Measurements from ENCODE around the gene BAK1. TPM values are rescaled to one million over a fixed set of nuclear protein-coding genes. Genes with fewer than 3 reads are reported as not detected.
"Not testable (repeated sequence)": the region's sequence is repeated elsewhere in the genome, so short reads cannot be mapped to it uniquely, and the experiment has no call there.

Gene BAK1
- total RNA-seq, 1 donor from 2014 or later, result 23.5 TPM

DNA sequence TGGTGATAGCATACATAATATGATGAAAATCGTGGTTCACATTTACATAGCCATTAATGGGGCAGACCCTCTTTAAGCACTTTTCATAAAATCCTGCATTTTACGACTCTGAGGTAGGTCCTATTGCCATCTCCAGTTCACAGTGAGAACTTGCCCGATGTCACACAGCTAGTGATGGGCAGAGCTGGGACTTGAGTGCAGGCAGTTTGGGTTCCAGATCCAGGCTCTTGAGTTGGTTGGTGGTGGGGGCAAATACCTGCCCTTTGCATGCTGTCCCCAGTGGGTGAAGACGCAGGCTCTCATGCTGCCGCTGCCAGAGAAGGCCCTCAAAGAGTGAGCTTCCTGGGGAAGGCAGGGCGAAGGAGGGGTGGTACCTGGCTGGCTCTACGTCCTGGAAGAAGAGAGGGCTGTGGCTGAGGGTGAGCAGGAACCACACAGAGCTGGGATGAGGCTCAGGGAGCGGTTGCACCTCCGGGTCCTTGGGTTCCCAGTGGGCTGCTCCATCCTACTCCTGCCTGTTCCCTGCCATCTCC lies 6.1 kb upstream of the BAK1 start:
- DNase-seq, result no peak

DNA sequence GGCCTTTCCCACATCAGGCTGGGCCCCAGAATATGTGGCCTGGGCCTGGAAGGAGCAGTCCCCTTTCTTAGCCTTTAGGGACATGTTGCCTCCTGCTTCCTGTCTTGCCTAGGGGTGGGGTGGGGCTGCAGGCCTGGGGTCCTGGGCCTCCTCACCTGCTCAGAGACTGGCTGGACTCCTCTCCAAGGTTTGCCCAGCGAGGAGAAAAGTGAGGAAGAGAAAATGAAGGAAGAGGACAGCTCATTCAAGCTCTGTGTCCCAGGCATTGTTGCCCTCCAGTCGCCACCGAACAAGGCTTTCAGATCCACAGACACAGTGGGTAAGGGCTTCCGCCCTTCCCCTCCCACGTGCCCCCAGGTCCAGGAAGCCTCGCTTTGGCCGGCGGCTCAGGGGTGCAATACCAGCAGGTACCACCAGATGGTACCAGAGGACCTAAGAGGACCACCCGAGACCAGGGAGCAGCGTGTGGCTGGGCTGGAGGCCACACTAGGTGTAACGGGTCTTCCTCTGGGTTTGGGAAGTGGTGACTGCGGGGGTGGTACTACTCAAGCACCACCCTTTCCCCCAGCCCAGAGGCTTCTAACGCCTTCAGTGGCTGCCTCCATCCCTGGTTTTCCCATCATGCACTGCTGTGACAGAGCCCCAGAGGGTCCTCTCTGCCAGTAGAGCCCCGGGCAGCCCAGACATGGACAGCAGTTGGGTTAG lies 5.5 kb upstream of the BAK1 start:
- DNase-seq, result peak; percentile 88

DNA sequence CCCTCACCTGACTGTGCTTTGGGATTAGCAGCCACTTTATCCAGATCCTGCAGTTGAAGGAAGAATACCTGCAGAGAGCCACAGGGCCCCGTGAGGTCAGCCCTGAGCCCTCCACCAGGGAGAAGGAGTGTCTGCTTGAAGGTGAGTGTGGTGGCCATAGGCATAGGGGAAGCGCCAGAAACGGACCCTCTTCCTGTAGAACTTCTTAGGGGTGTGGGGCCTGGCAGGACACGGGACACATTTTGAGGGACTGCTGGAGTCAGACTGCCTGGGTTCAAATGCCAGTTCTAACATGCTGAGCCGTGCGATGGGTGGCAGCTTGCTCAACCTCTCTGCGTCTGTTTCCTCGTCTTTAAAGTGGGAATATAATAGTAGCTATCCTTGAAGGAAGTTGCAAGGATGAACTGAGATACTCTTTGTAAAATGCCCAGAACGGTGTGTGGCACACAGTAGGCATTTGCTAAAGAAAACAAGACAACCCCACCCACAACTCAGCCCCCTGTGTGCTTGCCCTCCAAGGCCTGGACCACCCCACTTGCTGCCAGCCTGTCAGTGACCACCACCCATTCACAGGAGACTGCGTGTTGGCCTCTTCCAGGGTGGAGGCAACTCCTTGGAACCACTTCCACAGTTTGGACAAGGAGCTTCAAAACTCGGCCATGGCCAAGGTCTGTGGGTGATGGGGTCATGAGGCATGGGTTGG lies 4.8 kb upstream of the BAK1 start:
- no peak for DNase-seq

DNA sequence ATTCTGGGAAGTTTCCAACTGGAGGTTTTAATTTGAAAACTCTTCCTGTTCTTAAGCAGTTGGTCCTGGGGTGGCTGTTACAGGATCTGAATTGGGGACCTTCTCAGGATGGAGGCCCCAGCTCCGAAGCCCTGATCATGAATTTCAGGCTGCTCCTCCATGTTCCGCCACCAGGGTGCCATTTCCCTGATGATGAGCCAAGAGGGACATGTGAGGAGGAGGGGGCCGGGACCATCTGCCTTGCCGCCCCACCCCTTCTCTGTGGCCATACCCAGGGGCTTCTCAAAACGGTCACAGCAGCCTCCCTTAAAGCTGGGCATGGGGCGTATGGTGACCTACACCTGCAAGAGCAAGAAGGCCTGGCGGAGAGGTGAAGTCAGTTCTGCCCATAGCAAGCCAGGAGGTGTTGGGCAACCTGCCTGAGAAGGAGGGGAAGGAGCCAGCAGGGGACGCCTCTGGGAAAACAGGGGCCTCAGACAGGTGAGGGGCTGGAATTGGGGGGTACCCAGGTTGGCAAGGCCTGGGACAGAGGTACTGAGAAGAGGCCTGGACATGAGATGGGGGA lies 3.6 kb upstream of the BAK1 start:
- DNase-seq, result peak; percentile 48

DNA sequence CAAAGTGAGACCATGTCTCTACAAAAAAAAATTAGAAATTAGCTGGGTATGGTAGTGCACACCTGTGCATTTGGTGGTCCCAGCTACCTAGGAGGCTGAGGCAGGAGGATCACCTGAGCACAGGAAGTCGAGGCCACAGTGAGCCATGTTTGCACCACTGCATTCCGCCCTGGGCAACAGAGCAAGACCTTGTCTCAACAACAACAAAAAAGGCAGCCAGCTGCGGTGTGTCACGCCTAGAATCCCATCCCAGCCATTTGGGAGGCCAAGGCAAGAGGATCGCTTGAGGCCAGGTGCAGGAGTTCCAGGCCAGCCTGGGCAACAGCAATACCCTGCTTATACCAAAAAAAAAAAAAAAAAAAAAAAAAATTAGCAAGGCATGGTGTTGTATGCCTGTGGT lies 1.1 kb upstream of the BAK1 start:
- no peak for DNase-seq

DNA sequence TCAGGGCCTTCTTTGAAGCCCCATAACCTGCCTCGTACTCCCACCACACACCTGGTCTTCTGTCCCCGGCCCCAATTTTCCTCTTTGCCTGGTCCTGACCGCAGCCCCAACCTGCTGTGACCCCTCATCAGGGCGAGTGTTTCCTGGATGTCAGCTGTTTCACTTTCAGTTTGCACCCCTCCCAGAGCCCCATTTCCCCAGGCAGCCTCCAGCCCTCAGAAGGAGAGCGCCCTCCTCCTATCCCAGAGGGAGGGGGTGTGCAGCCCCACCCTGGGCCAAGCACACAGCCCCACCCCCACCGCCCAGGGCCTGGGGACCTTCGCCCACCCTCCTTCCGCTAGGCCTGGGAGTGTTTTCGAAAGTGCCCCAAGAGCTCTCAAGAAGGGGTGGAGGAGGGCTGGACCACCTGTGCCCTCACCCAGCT lies 1.5 kb downstream of the BAK1 start:
- DNase-seq, result no peak

DNA sequence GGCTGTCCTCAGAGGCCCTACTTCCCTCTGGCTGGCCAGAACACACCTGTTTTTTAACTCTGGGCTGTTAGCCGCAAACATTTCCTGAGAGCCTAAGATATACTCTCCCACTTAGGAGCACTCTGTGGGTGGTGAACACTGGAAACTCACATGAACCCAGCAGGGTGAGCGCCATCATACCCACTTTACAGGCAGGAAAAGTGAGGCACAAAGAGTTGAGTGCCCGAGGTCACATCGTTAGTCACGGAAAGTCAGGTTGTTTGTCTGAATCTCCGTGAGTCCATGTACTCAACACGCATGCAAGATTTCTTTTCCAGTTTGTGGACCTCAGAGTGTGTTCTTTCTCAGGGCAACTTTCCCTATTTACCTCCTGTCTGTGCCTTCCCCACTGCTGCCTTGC lies 1.9 kb downstream of the BAK1 start:
- DNase-seq, result no peak

DNA sequence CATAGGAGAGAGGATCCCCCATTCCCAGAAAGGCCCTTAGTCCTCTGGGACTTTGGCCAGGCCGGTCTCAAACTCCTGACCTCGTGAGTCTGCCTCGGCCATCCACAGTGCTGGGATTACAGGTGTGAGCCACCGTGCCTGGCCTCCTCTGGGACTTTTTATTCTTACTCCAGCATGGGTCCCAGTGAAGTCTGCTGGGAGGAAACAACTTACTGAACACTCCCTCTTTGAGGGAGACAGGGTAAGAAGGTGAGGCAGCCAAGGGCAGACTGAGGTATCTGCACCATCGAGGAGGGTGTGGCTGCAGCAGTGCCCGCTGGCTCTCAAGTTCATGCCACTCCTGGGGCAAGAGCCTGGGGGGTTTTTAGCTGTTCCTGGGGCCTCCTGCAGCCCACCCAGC lies 2.4 kb downstream of the BAK1 start:
- DNase-seq, result no peak

DNA sequence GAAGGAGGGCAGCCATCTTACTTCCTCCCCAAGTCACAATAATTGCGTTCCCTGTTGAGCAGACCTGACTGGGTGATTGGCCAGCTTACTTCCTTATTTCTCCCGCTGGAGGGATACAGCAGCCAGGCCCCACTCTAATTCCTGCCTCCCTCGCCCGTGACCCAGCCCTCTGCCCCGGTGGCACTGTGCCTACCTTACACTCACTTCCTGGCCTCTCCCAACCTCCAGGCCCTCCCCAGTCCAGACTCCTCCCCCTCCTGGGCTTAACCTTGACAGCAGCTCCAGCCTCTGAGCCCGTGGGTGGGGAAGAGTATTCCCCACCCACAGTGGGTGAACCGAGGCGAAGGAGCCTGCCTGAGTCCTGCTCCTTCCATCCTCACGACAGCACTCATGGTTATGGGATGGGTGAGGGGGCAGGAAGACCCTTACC lies 3.0 kb downstream of the BAK1 start:
- peak; percentile 70 for DNase-seq

DNA sequence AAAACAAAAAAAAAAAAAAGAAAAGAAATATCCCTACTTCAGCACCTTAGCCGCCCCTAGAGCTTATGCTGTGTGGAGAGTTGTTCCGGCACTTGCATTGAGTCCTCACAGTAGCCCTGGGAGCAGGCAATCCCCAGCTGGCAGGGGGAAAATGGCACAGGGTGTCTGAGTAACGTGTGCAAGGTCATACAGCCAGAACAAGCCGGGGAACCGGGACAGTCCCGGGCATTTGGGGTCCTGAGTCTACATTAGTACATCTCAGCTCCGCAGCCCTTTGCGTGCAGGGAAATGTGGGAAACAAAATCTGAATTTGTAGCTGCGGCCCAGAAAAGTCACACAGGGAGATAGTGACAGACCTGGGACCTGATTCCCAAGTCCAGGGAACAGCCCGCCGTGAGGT lies 3.4 kb downstream of the BAK1 start:
- no peak for DNase-seq

DNA sequence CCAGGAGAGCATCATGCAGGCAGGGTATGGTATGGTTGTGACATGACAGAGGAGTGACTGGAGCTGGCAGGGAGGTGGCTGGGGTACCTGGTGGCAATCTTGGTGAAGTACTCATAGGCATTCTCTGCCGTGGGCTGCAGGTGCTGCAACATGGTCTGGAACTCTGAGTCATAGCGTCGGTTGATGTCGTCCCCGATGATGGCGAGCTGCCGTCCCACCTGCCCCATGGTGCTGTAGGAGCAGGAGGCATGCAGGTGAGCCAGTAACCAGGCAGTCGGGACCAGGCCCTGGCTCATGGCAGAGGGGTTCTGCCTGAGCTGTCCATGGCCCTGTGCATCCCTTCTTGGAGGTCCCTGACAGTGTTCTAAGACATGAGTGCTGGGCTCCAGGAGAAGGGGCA lies 4.9 kb downstream of the BAK1 start:
- DNase-seq, result no peak

DNA sequence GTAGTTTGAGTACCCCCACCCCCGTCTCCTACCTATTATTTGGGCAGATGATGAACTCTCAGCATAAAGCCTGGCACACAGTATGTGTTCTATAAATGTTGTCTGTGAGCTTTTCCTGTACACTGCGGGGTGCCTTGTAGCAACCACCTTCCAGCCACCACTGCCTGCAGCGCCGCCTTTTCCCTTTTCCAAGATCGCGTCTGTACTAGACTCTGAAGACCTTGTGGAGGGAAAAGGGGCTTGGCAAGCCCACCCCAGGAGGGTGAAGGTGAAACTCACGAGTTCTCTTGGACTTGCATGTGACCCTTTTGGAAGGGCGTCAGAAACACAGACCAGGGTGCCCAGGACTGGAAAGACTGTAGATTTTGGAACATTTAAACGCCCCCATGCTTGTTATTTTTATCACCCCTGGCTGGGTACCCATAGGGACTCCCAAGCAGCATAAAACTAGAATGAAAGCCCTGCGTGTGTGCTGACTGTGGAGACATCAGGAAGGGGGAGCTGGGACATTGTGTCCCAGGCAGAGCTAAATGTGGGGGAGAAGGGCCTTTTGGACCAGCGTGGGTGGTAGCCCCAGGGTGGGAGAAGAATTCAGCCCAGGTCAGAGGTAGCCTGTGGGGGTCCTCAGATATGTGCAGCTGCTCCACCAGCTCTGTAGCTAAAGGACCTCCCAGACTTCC lies 8.3 kb downstream of the BAK1 start:
- no peak for DNase-seq

DNA sequence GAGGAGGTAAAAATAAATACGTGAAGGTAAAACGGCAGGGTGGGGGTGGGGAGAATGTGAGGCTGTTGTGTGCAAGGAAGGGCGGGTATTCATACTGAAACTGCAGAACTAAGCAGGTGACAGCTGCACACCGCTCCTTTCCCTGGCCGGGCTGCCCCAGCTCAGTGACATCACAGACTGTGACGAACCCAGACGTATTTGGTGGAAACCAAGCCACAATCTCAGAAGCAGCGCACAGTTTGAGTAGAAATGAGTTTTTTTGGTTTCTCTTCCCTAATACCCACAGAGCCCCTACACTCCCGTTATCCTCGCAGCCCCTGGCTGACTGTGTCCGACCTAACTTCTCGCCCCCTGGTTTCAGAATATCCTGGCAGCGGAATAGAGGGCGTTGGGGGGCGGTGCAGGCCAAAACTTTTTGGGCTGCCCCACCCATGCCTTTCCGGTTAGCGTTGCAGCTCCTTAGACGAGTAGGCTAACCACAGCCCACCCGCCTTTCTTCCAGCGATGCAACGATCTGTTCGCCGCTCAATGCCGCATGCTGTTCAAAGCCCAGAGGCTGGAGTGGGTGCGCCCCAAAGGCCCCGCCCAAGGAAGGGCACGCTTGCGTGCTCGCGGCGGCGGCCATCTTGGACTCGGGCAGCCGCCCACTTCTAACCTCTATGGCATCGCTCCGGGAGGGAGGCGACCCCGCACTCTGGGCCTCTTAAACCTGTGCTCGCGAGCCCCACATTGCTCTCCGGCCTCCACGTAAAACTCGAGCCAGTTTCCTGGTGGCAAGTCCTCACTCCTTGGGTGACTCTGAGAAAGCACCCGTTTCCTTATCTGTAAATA lies 9.1 kb downstream of the BAK1 start:
- DNase-seq, result peak; percentile 76

DNA sequence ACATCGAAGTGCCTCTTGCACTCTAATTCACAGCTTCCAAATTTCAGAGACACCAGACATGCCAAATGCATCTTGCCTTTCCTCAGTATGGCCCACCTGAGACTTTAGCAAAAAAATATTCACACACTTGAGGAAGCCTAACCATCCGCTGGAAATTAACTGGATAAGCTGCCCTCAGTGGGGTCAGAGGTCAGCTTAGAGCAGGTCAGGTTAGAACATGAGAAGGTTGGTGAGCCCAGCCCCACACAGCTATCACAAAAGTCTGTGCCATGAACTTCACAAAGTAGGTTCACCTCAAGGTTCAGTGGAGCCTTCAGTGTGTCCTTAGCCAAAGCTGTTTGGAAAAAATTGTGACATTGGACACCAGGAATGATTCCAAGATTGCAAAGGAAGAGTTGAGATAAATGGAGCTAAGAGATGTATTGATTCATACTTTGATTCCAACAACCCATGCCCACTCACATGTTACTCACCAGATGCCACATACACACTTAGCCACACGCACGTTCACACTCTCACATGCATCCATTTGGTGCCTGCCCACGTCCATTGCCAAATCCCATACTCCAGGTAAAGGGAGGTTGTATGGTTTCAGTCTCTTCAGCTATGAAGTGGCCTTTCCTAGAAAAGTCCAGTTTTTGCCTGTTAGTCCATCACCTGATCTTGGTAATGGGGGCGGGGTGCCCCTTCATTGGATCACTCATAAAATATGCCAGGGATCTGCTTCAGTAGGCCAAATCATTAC lies 11.1 kb downstream of the BAK1 start:
- DNase-seq, result no peak

DNA sequence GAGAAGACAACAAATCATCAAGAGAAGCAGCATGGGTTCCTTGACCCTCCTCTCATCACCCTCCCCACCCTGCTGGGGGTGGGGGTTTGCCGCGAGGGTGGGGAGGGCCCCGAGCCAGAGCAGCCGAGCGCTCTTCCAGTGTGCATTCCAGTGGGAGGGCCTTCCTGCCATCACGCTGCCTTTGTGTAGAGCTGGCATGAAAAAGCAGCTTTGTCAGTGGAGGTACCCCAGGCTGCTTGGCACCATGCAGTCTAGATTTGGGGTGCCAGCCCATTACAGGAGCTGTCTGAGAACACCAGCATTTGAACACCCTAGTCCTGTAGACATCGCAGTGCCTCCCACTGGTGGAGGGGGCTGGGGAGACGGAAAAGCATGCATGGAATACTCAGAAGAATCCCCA lies 12.2 kb downstream of the BAK1 start:
- no peak for DNase-seq

DNA sequence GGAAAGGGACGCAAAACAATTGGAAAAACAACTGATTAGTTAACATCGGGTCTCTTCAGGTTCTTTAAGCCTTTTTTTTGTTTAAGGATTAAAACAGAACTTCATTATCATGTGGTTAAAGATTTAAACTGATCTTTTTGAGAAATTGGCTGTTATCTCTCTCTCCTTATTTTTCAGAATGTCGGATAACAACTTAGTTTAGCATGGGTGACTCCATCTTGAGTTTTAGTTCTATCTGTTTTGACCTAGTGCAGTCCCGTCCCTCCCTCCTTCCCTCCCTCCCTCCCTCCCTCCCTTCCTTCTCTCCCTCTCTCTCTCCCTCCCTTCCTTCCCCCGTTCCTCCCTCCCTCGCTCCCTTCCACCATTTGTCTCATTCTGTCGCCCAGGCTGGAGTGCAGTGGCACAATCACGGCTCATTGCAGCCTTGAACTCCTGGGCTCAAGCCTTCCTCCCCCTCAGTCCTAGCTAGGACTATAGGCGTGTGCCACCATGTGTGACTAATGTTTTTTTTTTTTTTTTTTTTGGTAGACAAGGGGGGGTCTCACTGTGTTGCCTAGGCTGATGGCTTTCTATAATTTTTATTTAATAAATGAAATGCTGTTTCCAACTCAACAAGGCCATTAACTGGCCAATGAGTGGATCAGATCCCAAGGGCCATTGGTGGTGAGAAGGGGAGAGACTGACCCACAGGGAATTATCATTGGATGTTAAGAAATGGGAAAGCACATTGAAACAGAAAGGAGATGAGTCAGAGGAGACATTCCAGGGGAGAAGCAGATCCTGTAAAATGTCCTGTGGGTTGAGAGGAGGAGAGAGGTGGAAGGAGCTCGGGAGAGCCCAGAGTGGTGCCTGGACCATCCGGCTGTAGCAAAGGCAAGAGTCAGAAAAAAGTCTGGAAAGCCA lies 13.6 kb downstream of the BAK1 start:
- no peak for DNase-seq

DNA sequence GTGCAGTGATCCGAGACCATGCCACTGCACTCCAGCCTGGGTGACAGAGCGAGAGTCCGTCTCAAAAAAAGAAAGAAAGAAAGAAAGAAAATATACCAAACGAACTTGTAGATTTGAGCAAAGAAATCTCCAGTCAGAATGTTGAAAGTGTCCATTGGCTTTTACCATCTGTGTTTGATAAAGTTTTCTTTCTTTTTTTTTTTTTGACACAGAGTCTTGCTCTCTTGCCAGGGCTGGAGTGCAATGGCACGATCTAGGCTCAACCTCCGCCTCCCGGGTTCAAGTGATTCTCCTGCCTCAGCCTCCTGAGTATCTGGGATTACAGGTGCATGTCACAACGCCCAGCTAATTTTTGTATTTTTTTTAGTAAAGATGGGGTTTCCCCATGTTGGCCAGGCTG lies 21.3 kb downstream of the BAK1 start:
- no peak for DNase-seq

DNA sequence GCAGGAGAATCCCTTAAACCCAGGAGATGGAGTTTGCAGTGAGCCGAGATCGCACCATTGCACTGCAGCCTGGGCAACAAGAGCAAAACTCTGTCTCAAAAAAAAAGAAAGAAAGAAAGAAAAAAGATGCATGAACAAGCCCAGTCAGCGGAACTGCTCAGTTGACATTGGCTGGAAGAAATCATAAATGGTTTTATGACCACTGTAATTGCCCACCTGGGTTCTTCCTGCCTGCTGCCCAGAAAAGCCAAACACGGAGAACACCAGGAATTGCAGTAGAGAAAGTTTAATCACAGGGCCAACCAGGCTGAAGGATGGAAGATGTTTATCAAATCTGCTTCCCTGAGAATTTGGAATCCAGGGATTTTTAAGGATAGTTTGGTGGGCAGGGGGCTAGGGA lies 22.7 kb downstream of the BAK1 start:
- DNase-seq, result no peak

DNA sequence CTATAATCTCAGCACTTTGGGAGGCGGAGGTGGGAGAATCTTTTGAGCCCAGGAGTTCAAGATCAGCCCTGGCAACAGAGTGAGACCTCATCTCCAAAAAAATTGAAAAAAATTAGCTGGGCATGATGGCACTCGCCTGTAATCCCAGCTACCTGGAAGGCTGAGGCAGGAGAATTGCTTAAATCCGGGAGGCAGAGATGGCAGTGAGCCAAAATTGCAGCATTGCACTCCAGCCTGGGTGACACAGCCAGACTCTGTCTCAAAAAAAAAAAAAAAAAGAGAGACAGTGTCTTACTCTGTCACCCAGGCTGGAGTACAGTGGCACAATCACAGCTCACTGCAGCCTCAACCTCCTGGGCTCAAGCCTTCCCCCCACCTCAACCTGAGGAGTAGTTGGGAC lies 27.2 kb downstream of the BAK1 start:
- not testable (repeated sequence) for DNase-seq

DNA sequence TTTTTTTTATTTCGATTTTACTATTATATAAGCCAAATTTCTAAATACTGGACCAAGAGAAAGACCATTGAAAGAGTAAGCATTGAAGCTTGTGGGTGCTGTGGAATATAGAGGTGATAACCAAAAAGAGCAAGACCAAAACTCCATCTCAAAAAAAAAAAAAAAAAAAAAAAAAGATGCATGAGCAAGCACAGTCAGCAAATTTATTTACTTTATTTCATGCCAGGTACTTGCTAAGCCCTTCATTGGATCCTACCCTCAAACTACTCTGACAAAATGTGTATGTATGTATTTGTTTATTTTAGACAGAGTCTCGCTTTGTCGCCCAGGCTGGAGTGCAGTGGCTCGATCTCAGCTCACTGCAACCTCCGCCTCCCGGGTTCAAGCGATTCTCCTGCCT lies 27.8 kb downstream of the BAK1 start:
- DNase-seq, result no peak

DNA sequence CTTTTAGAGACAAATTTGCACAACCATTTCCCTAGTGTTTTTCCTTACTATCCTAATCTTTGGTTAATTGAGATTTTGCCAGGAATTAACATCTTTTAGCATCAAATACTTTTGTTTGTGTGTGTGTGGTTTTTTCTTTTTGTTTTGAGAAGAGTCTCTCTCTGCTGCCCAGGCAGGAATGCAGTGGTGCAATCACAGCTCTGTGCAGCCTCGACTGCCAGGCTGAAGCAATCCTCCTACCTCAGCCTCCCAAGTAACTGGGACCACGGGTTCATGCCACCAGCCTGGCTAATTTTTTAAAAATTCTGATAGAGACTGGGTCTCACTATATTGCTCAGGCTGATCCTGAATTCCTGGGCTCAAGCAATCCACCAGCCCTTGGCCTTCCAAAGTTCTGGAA lies 28.5 kb downstream of the BAK1 start:
- DNase-seq, result no peak
